GM12865 (cell line): ENCODE results near the gene FITM2.

ENCODE experiments used
- DNase-seq: peaks from one replicate; pipeline ENCODE4 v3.0.0; 2010; ENCODE audit warnings: low read depth
- H3K4me3 ChIP-seq: 2 replicates; pipeline ENCODE4 v1.5.1; 2011; ENCODE audit warnings: mild to moderate bottlenecking, low read depth, low read length, control low read depth
- TF ChIP-seq, protein P1 (sequence below): IDR thresholded peaks from 2 replicates; pipeline ENCODE4 v1.5.1; 2011; ENCODE audit warnings: low read length, control low read depth, low read depth, inconsistent platforms; ENCODE audit not compliant: insufficient read depth; ENCODE audit errors: missing control alignments

Gene FITM2

DNA sequence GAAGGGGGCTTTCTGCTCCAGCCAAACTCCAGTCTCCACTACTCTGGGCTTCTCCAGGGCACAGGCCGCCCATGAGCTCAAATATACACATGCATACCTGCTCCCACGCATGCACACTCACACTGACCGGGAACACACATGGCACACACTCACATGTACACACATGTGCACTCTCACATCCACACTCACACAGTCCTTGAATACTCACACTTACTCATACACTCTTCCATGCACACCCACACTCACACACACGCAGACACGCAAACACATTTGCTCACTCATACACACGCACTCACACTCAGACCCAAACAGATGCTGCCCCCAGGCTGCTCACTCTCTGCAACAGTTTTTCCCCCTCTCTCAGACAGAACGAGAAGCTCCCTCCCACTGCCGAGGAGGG lies 56.9 kb downstream of the FITM2 start:
- no peak overlapping the region for H3K4me3 ChIP-seq
- TF ChIP-seq, protein P1, sequence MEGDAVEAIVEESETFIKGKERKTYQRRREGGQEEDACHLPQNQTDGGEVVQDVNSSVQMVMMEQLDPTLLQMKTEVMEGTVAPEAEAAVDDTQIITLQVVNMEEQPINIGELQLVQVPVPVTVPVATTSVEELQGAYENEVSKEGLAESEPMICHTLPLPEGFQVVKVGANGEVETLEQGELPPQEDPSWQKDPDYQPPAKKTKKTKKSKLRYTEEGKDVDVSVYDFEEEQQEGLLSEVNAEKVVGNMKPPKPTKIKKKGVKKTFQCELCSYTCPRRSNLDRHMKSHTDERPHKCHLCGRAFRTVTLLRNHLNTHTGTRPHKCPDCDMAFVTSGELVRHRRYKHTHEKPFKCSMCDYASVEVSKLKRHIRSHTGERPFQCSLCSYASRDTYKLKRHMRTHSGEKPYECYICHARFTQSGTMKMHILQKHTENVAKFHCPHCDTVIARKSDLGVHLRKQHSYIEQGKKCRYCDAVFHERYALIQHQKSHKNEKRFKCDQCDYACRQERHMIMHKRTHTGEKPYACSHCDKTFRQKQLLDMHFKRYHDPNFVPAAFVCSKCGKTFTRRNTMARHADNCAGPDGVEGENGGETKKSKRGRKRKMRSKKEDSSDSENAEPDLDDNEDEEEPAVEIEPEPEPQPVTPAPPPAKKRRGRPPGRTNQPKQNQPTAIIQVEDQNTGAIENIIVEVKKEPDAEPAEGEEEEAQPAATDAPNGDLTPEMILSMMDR = no peak
- DNase-seq = no peak

GRCh38 chr20:44253528-44253927 lies 57.5 kb downstream of the FITM2 start:
- TF ChIP-seq, protein P1 = no peak
- H3K4me3 ChIP-seq = no peak overlapping the region
- no peak for DNase-seq
